Osteoblast (primary cell): ENCODE measurements around the gene GLUL. TPM values are rescaled to one million over a fixed set of nuclear protein-coding genes. Genes with fewer than 3 reads are reported as not detected.

ENCODE experiments used
- DNase-seq: peaks from one replicate; pipeline ENCODE4 v3.0.0; 2011; ENCODE audit warnings: low spot score, mixed read lengths; ENCODE audit not compliant: insufficient read length; ENCODE audit errors: missing footprints
- H2AFZ ChIP-seq: 2 replicates; pipeline ENCODE4 v1.6.0; 2011; ENCODE audit warnings: mild to moderate bottlenecking, low read length
- H3K27ac ChIP-seq: 2 replicates; pipeline ENCODE4 v1.5.1; 2011; ENCODE audit warnings: mild to moderate bottlenecking, low read depth, low read length, moderate library complexity
- H3K27me3 ChIP-seq: 2 replicates; pipeline ENCODE4 v1.6.0; 2012; ENCODE audit warnings: mild to moderate bottlenecking, control low read depth, inconsistent platforms, low read length, moderate library complexity; ENCODE audit not compliant: insufficient read depth
- H3K36me3 ChIP-seq: 2 replicates; pipeline ENCODE4 v1.5.1; 2011; ENCODE audit warnings: mild to moderate bottlenecking, low read length, control low read depth, moderate library complexity; ENCODE audit not compliant: insufficient read depth
- H3K4me1 ChIP-seq: 2 replicates; pipeline ENCODE4 v1.5.1; 2011; ENCODE audit warnings: mild to moderate bottlenecking, low read length, control low read depth, moderate library complexity; ENCODE audit not compliant: insufficient read depth
- H3K4me2 ChIP-seq: 2 replicates; pipeline ENCODE4 v1.6.0; 2011; ENCODE audit warnings: mild to moderate bottlenecking, low read length; ENCODE audit not compliant: insufficient read depth
- H3K4me3 ChIP-seq: fragments of 200-600 bp; sonication (generic); 3 replicates; pipeline ENCODE4 v1.5.1; 2012; ENCODE audit warnings: mild to moderate bottlenecking, low read length, inconsistent platforms; ENCODE audit not compliant: insufficient read depth
- H3K79me2 ChIP-seq: 2 replicates; pipeline ENCODE4 v1.6.0; 2012; ENCODE audit warnings: mild to moderate bottlenecking, low read length, control low read depth, inconsistent platforms; ENCODE audit not compliant: insufficient read depth
- H3K9me3 ChIP-seq: 2 replicates; pipeline ENCODE4 v1.5.1; 2011; ENCODE audit warnings: low read depth, low read length, control low read depth
- H4K20me1 ChIP-seq: 2 replicates; pipeline ENCODE4 v1.6.0; 2012; ENCODE audit warnings: mild to moderate bottlenecking, low read length, control low read depth; ENCODE audit not compliant: insufficient read depth
- CTCF ChIP-seq: IDR thresholded peaks from 2 replicates; pipeline ENCODE4 v1.5.1; 2011; ENCODE audit warnings: mild to moderate bottlenecking, low read depth, low read length, moderate library complexity; ENCODE audit errors: extremely low read depth
- total RNA-seq: library from RNA; depleted of rRNA; stranded (reverse); fragments of >200 nt; gene quantifications from 2 replicates; pipeline ENCODE4 v1.2.3, GENCODE V29; 2012

GLUL gene
- total RNA-seq, 1 donor = 259 TPM

GRCh38 chr1:182355723-182356098, 35.9 kb downstream of the GLUL start:
- no peaks in the 10 kb centered on the region for H4K20me1 ChIP-seq
- peak; percentile 51 for DNase-seq
- H3K36me3 ChIP-seq = no peaks in the 10 kb centered on the region
- no peak overlapping the region for H3K4me2 ChIP-seq
- no peak overlapping the region for H3K27ac ChIP-seq
- H3K27me3 ChIP-seq = no peaks in the 10 kb centered on the region
- no peak overlapping the region for H3K4me3 ChIP-seq
- H3K4me1 ChIP-seq = no peaks in the 10 kb centered on the region
- no peaks in the 10 kb centered on the region for H3K79me2 ChIP-seq
- H3K9me3 ChIP-seq = no peaks in the 10 kb centered on the region
- TF ChIP-seq CTCF = no peak
- H2AFZ ChIP-seq = no peak overlapping the region

- DNase-seq = no peak
- no peak overlapping the region for H3K27ac ChIP-seq
- no peaks in the 10 kb centered on the region for H3K79me2 ChIP-seq
- H3K4me1 ChIP-seq = no peaks in the 10 kb centered on the region
- no peaks in the 10 kb centered on the region for H3K27me3 ChIP-seq
- no peaks in the 10 kb centered on the region for H3K9me3 ChIP-seq
- H3K4me3 ChIP-seq = no peak overlapping the region
- H3K36me3 ChIP-seq = no peaks in the 10 kb centered on the region
- no peak overlapping the region for H3K4me2 ChIP-seq
- no peak overlapping the region for H2AFZ ChIP-seq
- TF ChIP-seq CTCF = no peak
- no peaks in the 10 kb centered on the region for H4K20me1 ChIP-seq
These were observed 39.7 kb downstream of the GLUL start for GRCh38 chr1:182351790-182352364.

DNA sequence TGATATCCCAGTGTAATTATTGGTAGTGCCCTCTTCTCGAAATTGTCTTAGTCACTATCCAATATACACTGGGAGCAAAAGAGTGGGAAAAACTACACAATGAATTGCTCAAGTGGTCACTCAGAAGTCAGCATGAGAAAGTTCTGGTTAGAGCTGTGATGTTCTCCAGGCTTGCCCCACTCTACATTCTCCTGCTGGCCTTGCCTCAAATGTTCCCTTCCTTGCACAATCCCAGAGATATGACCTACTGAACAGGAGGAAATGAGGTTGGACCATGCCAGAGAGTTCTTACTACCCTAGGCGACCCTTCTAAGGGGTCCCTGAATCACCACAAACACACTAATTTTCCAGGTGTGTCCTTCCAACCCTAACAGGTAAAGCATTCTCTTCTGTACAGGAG, 40.8 kb downstream of the GLUL start:
- Histone ChIP-seq H3K27ac (no peak overlapping the region), H4K20me1 (no peaks in the 10 kb centered on the region)
- DNase-seq = no peak

More for the DNA sequence above, 40.8 kb downstream of the GLUL start:
- Histone ChIP-seq H3K27me3 (no peaks in the 10 kb centered on the region), H3K9me3 (no peaks in the 10 kb centered on the region), H3K36me3 (no peaks in the 10 kb centered on the region), H3K4me2 (no peak overlapping the region), H3K4me1 (no peaks in the 10 kb centered on the region), H2AFZ (no peak overlapping the region), H3K4me3 (no peak overlapping the region), H3K79me2 (no peaks in the 10 kb centered on the region)
- no peak for TF ChIP-seq CTCF
